Liver (tissue), 9 donors: Measurements from ENCODE around the gene HPD. TPM values are rescaled to one million over a fixed set of nuclear protein-coding genes. Genes with fewer than 3 reads are reported as not detected.
A peak's percentile ranks its signal among the peaks of the same experiment; 100 is the strongest.
"Not testable (repeated sequence)": the region's sequence is repeated elsewhere in the genome, so short reads cannot be mapped to it uniquely, and the experiment has no call there.

Experiments used
- DNase-seq: peaks from one replicate; pipeline ENCODE4 v3.0.0-alpha.2; 2017; ENCODE audit warnings: low spot score
- H3K27ac ChIP-seq, 2 donors: one replicate each; pipeline ENCODE4 v1.7.0; 2013; ENCODE audit warnings: inconsistent platforms in 2 of 2, low read length in 2 of 2, control low read depth in 1 of 2, low read depth in 1 of 2, mild to moderate bottlenecking in 1 of 2
- H3K27me3 ChIP-seq, 4 donors: one replicate each; pipeline versions ENCODE4 v1.6.1 to v1.7.0; 2013; ENCODE audit warnings: low read length in 3 of 4, inconsistent platforms in 1 of 4, mild to moderate bottlenecking in 1 of 4, moderate library complexity in 1 of 4; ENCODE audit not compliant: control insufficient read depth in 4 of 4, insufficient read depth in 4 of 4
- H3K36me3 ChIP-seq, 4 donors: one replicate each; pipeline versions ENCODE4 v1.6.1 to v1.7.0; 2013; ENCODE audit warnings: low read length in 3 of 4, mild to moderate bottlenecking in 3 of 4, low read depth in 1 of 4, moderate library complexity in 1 of 4; ENCODE audit not compliant: control insufficient read depth in 4 of 4, insufficient read depth in 3 of 4
- H3K4me1 ChIP-seq, 4 donors: one replicate each; pipeline versions ENCODE4 v1.6.1 to v1.7.0; 2013; ENCODE audit warnings: low read length in 3 of 4, mild to moderate bottlenecking in 3 of 4, moderate library complexity in 1 of 4; ENCODE audit not compliant: control insufficient read depth in 4 of 4, insufficient read depth in 4 of 4
- H3K4me3 ChIP-seq, 3 donors: one replicate each; pipeline versions ENCODE4 v1.6.1 to v1.7.0; 2013; ENCODE audit warnings: low read length in 3 of 3, control low read depth in 1 of 3, low read depth in 1 of 3, mild to moderate bottlenecking in 1 of 3
- H3K9ac ChIP-seq, 2 donors: one replicate each; pipeline ENCODE4 v1.7.0; 2013; ENCODE audit warnings: low read length in 2 of 2, mild to moderate bottlenecking in 2 of 2, moderate library complexity in 2 of 2, control low read depth in 1 of 2, low read depth in 1 of 2
- H3K9me3 ChIP-seq, 4 donors: one replicate each; pipeline versions ENCODE4 v1.6.1 to v1.7.0; 2013; ENCODE audit warnings: low read length in 3 of 4; ENCODE audit not compliant: control insufficient read depth in 4 of 4
- ATF3 ChIP-seq: IDR thresholded peaks from 2 replicates; pipeline ENCODE4 v1.6.1; 2016; ENCODE audit warnings: antibody characterized with exemption
- CTCF ChIP-seq: fragments of 150-350 bp; IDR thresholded peaks from 2 replicates; pipeline ENCODE4 v1.5.1; 2017; ENCODE audit warnings: improper control_type of control experiment, low read depth, low read length; ENCODE audit not compliant: missing input control
- EGR1 ChIP-seq, 2 donors: IDR thresholded peaks; 2 replicates each; pipeline ENCODE4 v1.6.1; 2016 to 2018; ENCODE audit warnings: antibody characterized with exemption in 2 of 2, low read depth in 2 of 2
- FOXA2 ChIP-seq: IDR thresholded peaks from 2 replicates; pipeline ENCODE4 v1.6.1; 2016; ENCODE audit warnings: antibody characterized with exemption
- GABPA ChIP-seq, 2 donors: IDR thresholded peaks in 1 of 2; conservative IDR thresholded peaks in 1 of 2; 2 replicates each; pipeline ENCODE4 v1.6.1; 2016; ENCODE audit warnings: antibody characterized with exemption in 2 of 2, mild to moderate bottlenecking in 1 of 2, moderate library complexity in 1 of 2
- HNF4A ChIP-seq, 2 donors: conservative IDR thresholded peaks; 2 replicates each; pipeline ENCODE4 v1.6.1; 2016; ENCODE audit warnings: antibody characterized with exemption in 2 of 2, mild to moderate bottlenecking in 2 of 2
- HNF4G ChIP-seq: IDR thresholded peaks from 2 replicates; pipeline ENCODE4 v1.6.1; 2016; ENCODE audit warnings: antibody characterized with exemption
- JUND ChIP-seq, 2 donors: IDR thresholded peaks; 2 replicates each; pipeline ENCODE4 v1.6.1; 2016; ENCODE audit warnings: antibody characterized with exemption in 2 of 2
- MAX ChIP-seq: IDR thresholded peaks from 2 replicates; pipeline ENCODE4 v1.6.1; 2016; ENCODE audit warnings: antibody characterized with exemption
- NR2F2 ChIP-seq: IDR thresholded peaks from 2 replicates; pipeline ENCODE4 v1.6.1; 2016; ENCODE audit warnings: antibody characterized with exemption
- RAD21 ChIP-seq, 2 donors: IDR thresholded peaks; 2 replicates each; pipeline ENCODE4 v1.6.1; 2016; ENCODE audit warnings: antibody characterized with exemption in 2 of 2, mild to moderate bottlenecking in 2 of 2
- REST ChIP-seq: IDR thresholded peaks from 2 replicates; pipeline ENCODE4 v1.6.1; 2016; ENCODE audit warnings: antibody characterized with exemption, mild to moderate bottlenecking
- RXRA ChIP-seq, 2 donors: IDR thresholded peaks; 2 replicates each; pipeline ENCODE4 v1.6.1; 2017 to 2018; ENCODE audit warnings: antibody characterized with exemption in 2 of 2, mild to moderate bottlenecking in 1 of 2
- SP1 ChIP-seq: IDR thresholded peaks from 2 replicates; pipeline ENCODE4 v1.6.1; 2018; ENCODE audit warnings: antibody characterized with exemption, mild to moderate bottlenecking
- TAF1 ChIP-seq: conservative IDR thresholded peaks from 2 replicates; pipeline ENCODE4 v1.6.1; 2016; ENCODE audit warnings: antibody characterized with exemption, mild to moderate bottlenecking
- ZBTB33 ChIP-seq: IDR thresholded peaks from 2 replicates; pipeline ENCODE4 v1.6.1; 2016; ENCODE audit warnings: antibody characterized with exemption
- WGBS: extraction: QIAGEN DNeasy Blood & Tissue Kit; methylation state at CpG from one replicate; pipeline ENCODE4 v1.1.7; 2013; 5-methylcytosine and 5-hydroxymethylcytosine counted together
- polyA plus RNA-seq, 2 donors: library from polyadenylated mRNA; stranded (reverse) in 1 of 2; unstranded in 1 of 2; fragments of 200-250 nt in 1 of 2; fragments of >200 nt in 1 of 2; fragmentation: Nextera tagmentation in 1 of 2; extraction: Ambion mirVana in 1 of 2; gene quantifications; one replicate each; pipeline versions ENCODE4 v1.2.1 to v1.2.3, GENCODE V29; 2013 to 2015
- total RNA-seq, 2 donors: library from RNA; depleted of rRNA; stranded (reverse); fragments of >200 nt; gene quantifications; one replicate each; pipeline ENCODE4 v1.2.3, GENCODE V29; 2014
- donor health status: healthy.
- donor health status: healthy.
- donor health status: healthy.
- donor health status: healthy.
- donor health status: healthy.

HPD gene
- total and polyA plus RNA-seq, 4 donors: 31.3 to 812 (median 509) TPM

- peak overlapping the region; percentile 59 to 66 for H3K27ac ChIP-seq
- H3K27me3 ChIP-seq: no peaks in the 10 kb centered on the region
- TF ChIP-seq TAF1 (no peak), RXRA (IDR thresholded peaks at IDR 0.05) (no peak), NR2F2 (no peak), HNF4G (no peak), JUND (IDR thresholded peaks at IDR 0.05) (peak; percentile 61 to 73)
Observed at GRCh38 chr12:121893961-121894460, 35.4 kb upstream of the HPD start.

GRCh38 chr12:121892673-121893561 is 34.3 kb upstream of the HPD start:
- no peak overlapping the region for H3K27ac ChIP-seq
- peaks cover 0 to 17% (median 8%) of the 10 kb centered on the region in 4 donors for H3K36me3 ChIP-seq
- no peak for TF ChIP-seq SP1
- TF ChIP-seq MAX: no peak
- no peak for TF ChIP-seq ATF3
- no peak for TF ChIP-seq REST
- TF ChIP-seq RAD21 (IDR thresholded peaks at IDR 0.05): no peak
- no peak for TF ChIP-seq CTCF
- no peak for TF ChIP-seq HNF4A (conservative IDR thresholded peaks at IDR 0.05)
- TF ChIP-seq ZBTB33: no peak
- no peak for TF ChIP-seq HNF4G
- TF ChIP-seq FOXA2: no peak
- TF ChIP-seq EGR1 (IDR thresholded peaks at IDR 0.05; ENCODE audit: low read depth in 2 of 2): no peak
- TF ChIP-seq NR2F2: no peak
- TF ChIP-seq GABPA (IDR thresholded peaks at IDR 0.05 in 1 of 2, conservative IDR thresholded peaks at IDR 0.05 in 1 of 2): no peak
- H3K4me3 ChIP-seq: no peak overlapping the region
- peaks cover 2 to 38% (median 16%) of the 10 kb centered on the region in 4 donors for H3K4me1 ChIP-seq
- no peak for DNase-seq
- no peak overlapping the region for H3K9ac ChIP-seq
- 92% methylated on average over 13 of the region's 13 CpGs for WGBS
- H3K9me3 ChIP-seq: no peaks in the 10 kb centered on the region
- H3K27me3 ChIP-seq: no peaks in the 10 kb centered on the region

More at GRCh38 chr12:121893961-121894460, 35.4 kb upstream of the HPD start:
- WGBS: 35% methylated on average over 1 of the region's 1 CpG
- Histone ChIP-seq H3K4me3 (no peak overlapping the region), H3K4me1 (peaks cover 2 to 29% (median 15%) of the 10 kb centered on the region in 4 donors), H3K36me3 (peaks cover 0 to 24% (median 8%) of the 10 kb centered on the region in 4 donors), H3K9me3 (no peaks in the 10 kb centered on the region), H3K9ac (no peak overlapping the region)
- no peak for DNase-seq

- Histone ChIP-seq H3K9ac (peak overlapping the region; percentile 86 to 95), H3K4me3 (peak overlapping the region; percentile 61 to 96 (median 89)), H3K27ac (peak overlapping the region in 1 of 2 donors; percentile 94), H3K4me1 (peaks cover 2 to 38% (median 16%) of the 10 kb centered on the region in 4 donors)
- WGBS: 54% methylated on average over 6 of the region's 6 CpGs
- H3K36me3 ChIP-seq, H3K9me3 ChIP-seq, H3K27me3 ChIP-seq, DNase-seq: not testable (repeated sequence)
Observed at GRCh38 chr12:121889661-121890060, 31.0 kb upstream of the HPD start.
